Spleen (tissue), 11 donors: ENCODE results near the gene PPP2R2D. TPM values are rescaled to one million over a fixed set of nuclear protein-coding genes. Genes with fewer than 3 reads are reported as not detected.

Experiments used
- DNase-seq: peaks from one replicate; pipeline ENCODE4 v3.0.0-alpha.2; 2020
- H3K27ac ChIP-seq, 8 donors: fragments of 200-600 bp; sonication (generic) in 7 of 8; 1 replicate in 4 of 8; 2 replicates in 4 of 8; pipeline versions ENCODE4 v1.5.0 to v1.8.0; 2016 to 2021; ENCODE audit warnings: inconsistent platforms in 4 of 8, mild to moderate bottlenecking in 4 of 8, moderate library complexity in 1 of 8
- H3K27me3 ChIP-seq, 7 donors: fragments of 200-600 bp; sonication (generic) in 6 of 7; replicated peaks in 1 of 7; 1 replicate in 4 of 7; 2 replicates in 3 of 7; pipeline versions ENCODE4 v1.5.0 to v1.8.0; 2016 to 2021; ENCODE audit warnings: inconsistent platforms in 3 of 7, mild to moderate bottlenecking in 1 of 7
- H3K36me3 ChIP-seq, 6 donors: fragments of 200-600 bp; sonication (generic) in 5 of 6; 1 replicate in 4 of 6; 2 replicates in 2 of 6; pipeline versions ENCODE4 v1.5.0 to v1.8.0; 2016 to 2021; ENCODE audit warnings: inconsistent platforms in 2 of 6
- H3K4me1 ChIP-seq, 6 donors: fragments of 200-600 bp; sonication (generic) in 5 of 6; 1 replicate in 3 of 6; 2 replicates in 3 of 6; pipeline versions ENCODE4 v1.5.0 to v1.8.0; 2016 to 2021; ENCODE audit warnings: inconsistent platforms in 3 of 6
- H3K4me3 ChIP-seq, 8 donors: fragments of 200-600 bp; sonication (generic) in 7 of 8; 1 replicate in 4 of 8; 2 replicates in 4 of 8; pipeline versions ENCODE4 v1.5.0 to v1.8.0; 2016 to 2021; ENCODE audit warnings: inconsistent platforms in 4 of 8, mild to moderate bottlenecking in 4 of 8, moderate library complexity in 2 of 8
- H3K9me3 ChIP-seq, 8 donors: fragments of 200-600 bp; sonication (generic) in 7 of 8; 1 replicate in 4 of 8; 2 replicates in 4 of 8; pipeline versions ENCODE4 v1.5.0 to v1.8.0; 2016 to 2021; ENCODE audit warnings: inconsistent platforms in 4 of 8
- CTCF ChIP-seq, 11 experiments: fragments of 200-600 bp in 7 of 11; fragments of 450-650 bp in 4 of 11; sonication (generic) in 4 of 11; IDR thresholded peaks in 8 of 11; conservative IDR thresholded peaks in 3 of 11; 1 replicate in 7 of 11; 2 replicates in 4 of 11; pipeline versions ENCODE4 v1.4.0 to v1.8.0; 2016 to 2021; ENCODE audit warnings: antibody characterized with exemption in 11 of 11, inconsistent platforms in 4 of 11, mild to moderate bottlenecking in 1 of 11
- POLR2A ChIP-seq, 3 donors: fragments of 450-650 bp; IDR thresholded peaks; one replicate each; pipeline ENCODE4 v1.5.1; 2017; ENCODE audit warnings: antibody characterized with exemption in 3 of 3, mild to moderate bottlenecking in 1 of 3
- POLR2AphosphoS5 ChIP-seq, 3 donors: sonication (generic); formaldehyde crosslinking; IDR thresholded peaks; one replicate each; pipeline ENCODE4 v1.5.1; 2017; ENCODE audit warnings: antibody characterized with exemption in 3 of 3
- WGBS, 5 donors: extraction: QIAGEN DNeasy Blood & Tissue Kit in 3 of 5; methylation state at CpG; one replicate each; pipeline versions ENCODE4 v1.1.5 to v1.1.7; 2013 to 2018; 5-methylcytosine and 5-hydroxymethylcytosine counted together
- intact Hi-C: fragments of 100-400 bp; cut with DNase I; formaldehyde crosslinking; loops from one replicate; pipeline ENCODE4 v1.15.0; 2023; ENCODE audit warnings: low total_unique reads
- polyA plus RNA-seq, 3 donors: library from polyadenylated mRNA; stranded (reverse); fragments of 200-250 nt; gene quantifications; one replicate each; pipeline ENCODE4 v1.2.1, GENCODE V29; 2013
- total RNA-seq, 7 donors: library from RNA; depleted of rRNA in 3 of 7; stranded (reverse); fragments of >200 nt in 3 of 7; fragmentation: NEBNext Ultra II Directional in 4 of 7; extraction: Animal tissue kit (Norgen Biotek cat#: 25700) in 4 of 7; gene quantifications; one replicate each; pipeline versions ENCODE4 v1.1.0 to v1.2.1, GENCODE V29; 2016 to 2021
- donor health status: healthy with polysubstance abuse.
- donor health status: DM: no; HTN: no; CAD: no; lungs with moderate emphysema.
- donor health status: DM: no; HTN: no; CAD: no.
- donor health status: Bipolar disorder and iron deficiency.
- donor health status: healthy.
- donor health status: DM: no; HTN: no; CAD: no.
- donor health status: DM: yes; HTN: yes; CAD: no.

PPP2R2D gene
- total and polyA plus RNA-seq, 10 donors: 15.6 to 41.2 (median 32.0) TPM

- peak overlapping the region; percentile 6 to 71 (median 58) for H3K27ac ChIP-seq
- WGBS, 5 donors: 31 to 43% (median 40%) methylated on average over 11 of the region's 11 CpGs
- peak; percentile 86 for DNase-seq
Measured at GRCh38 chr10:131972474-131973071, 71.8 kb downstream of the PPP2R2D start.

GRCh38 chr10:131973160-131973951 lies 72.5 kb downstream of the PPP2R2D start:
- WGBS, 5 donors: 83 to 91% (median 88%) methylated on average over 27 to 34 of the region's 34 CpGs
- H3K4me1 ChIP-seq: peaks cover 8 to 57% (median 20%) of the 10 kb centered on the region in 6 donors
- DNase-seq: peak; percentile 78
- TF ChIP-seq POLR2A (IDR thresholded peaks at IDR 0.05) (no peak), POLR2AphosphoS5 (IDR thresholded peaks at IDR 0.05) (no peak), CTCF (IDR thresholded peaks at IDR 0.05 in 8 of 11, conservative IDR thresholded peaks at IDR 0.05 in 3 of 11) (no peak)
- intact Hi-C loops: no loop called here
- H3K27ac ChIP-seq: peak overlapping the region; percentile 6 to 71 (median 58)
- no peaks in the 10 kb centered on the region for H3K9me3 ChIP-seq
- H3K27me3 ChIP-seq: no peaks in the 10 kb centered on the region
- peak overlapping the region in 1 of 8 donors; percentile 32 for H3K4me3 ChIP-seq
- peaks cover 0 to 42% (median 24%) of the 10 kb centered on the region in 6 donors for H3K36me3 ChIP-seq

More at GRCh38 chr10:131972474-131973071, 71.8 kb downstream of the PPP2R2D start:
- Histone ChIP-seq H3K27me3 (no peaks in the 10 kb centered on the region), H3K4me3 (peak overlapping the region in 3 of 8 donors; percentile 4 to 32 (median 4)), H3K4me1 (peaks cover 8 to 57% (median 20%) of the 10 kb centered on the region in 6 donors), H3K9me3 (no peaks in the 10 kb centered on the region), H3K36me3 (peaks cover 0 to 50% (median 25%) of the 10 kb centered on the region in 6 donors)
- TF ChIP-seq POLR2AphosphoS5 (IDR thresholded peaks at IDR 0.05) (peak; percentile 63 to 81 (median 74)), CTCF (IDR thresholded peaks at IDR 0.05 in 8 of 11, conservative IDR thresholded peaks at IDR 0.05 in 3 of 11) (no peak)
- intact Hi-C loops: no loop called here

- TF ChIP-seq CTCF (IDR thresholded peaks at IDR 0.05 in 8 of 11, conservative IDR thresholded peaks at IDR 0.05 in 3 of 11): no peak
- no peak for TF ChIP-seq POLR2A (IDR thresholded peaks at IDR 0.05)
- no peak for TF ChIP-seq POLR2AphosphoS5 (IDR thresholded peaks at IDR 0.05)
- peak overlapping the region in 1 of 8 donors; percentile 71 for H3K27ac ChIP-seq
- no peaks in the 10 kb centered on the region for H3K27me3 ChIP-seq
- H3K36me3 ChIP-seq: peaks cover 0 to 33% (median 18%) of the 10 kb centered on the region in 6 donors
- peak; percentile 25 for DNase-seq
- peaks cover 8 to 64% (median 21%) of the 10 kb centered on the region in 6 donors for H3K4me1 ChIP-seq
- 88 to 95% (median 95%) methylated on average over 14 of the region's 14 CpGs for WGBS, 5 donors
- intact Hi-C loops: no loop called here
- H3K4me3 ChIP-seq: no peak overlapping the region
- H3K9me3 ChIP-seq: no peaks in the 10 kb centered on the region
Measured at GRCh38 chr10:131974034-131974817, 73.4 kb downstream of the PPP2R2D start.
